GM21360 (cell line): ENCODE measurements around the gene RTBDN.

ENCODE experiments used
- ATAC-seq: cut with Tn5 transposase; IDR thresholded peaks from one replicate; pipeline ENCODE4 v1.9.1; 2021; ENCODE audit warnings: mild to moderate bottlenecking, moderate library complexity; ENCODE audit not compliant: unreplicated experiment

The RTBDN gene

GRCh38 chr19:12783291-12783848 lies 51.0 kb downstream of the RTBDN start:
- no peak for ATAC-seq

- ATAC-seq: no peak
These were observed 51.7 kb downstream of the RTBDN start for GRCh38 chr19:12782424-12783290.

GRCh38 chr19:12782174-12782423 lies 52.3 kb downstream of the RTBDN start:
- no peak for ATAC-seq

GRCh38 chr19:12779162-12779993 lies 55.0 kb downstream of the RTBDN start:
- ATAC-seq: no peak

GRCh38 chr19:12778905-12779161 lies 55.5 kb downstream of the RTBDN start:
- ATAC-seq: no peak

- no peak for ATAC-seq
These were observed 56.1 kb downstream of the RTBDN start for GRCh38 chr19:12778017-12778904.

GRCh38 chr19:12777217-12778016 lies 57.0 kb downstream of the RTBDN start:
- no peak for ATAC-seq
